K562 (cell line): Measurements from ENCODE around the gene SLCO3A1. TPM values are rescaled to one million over a fixed set of nuclear protein-coding genes. Genes with fewer than 3 reads are reported as not detected.

ENCODE experiments used
- ATAC-seq: fragments of 200-7000 bp; cut with Tn5 transposase; 3 replicates; pipeline ENCODE4 v1.9.1; 2020; ENCODE audit warnings: moderate library complexity
- BruUV-seq: library from RNA; stranded (reverse); fragments of 400-500 nt; replicated peaks from 2 replicates; lab custom pipeline; 2021; lab: Mats Ljungman, UMichigan
- CTCF ChIA-PET: fragments of 300-600 bp; formaldehyde crosslinking; extraction: SDS; loops from one replicate; lab custom pipeline; 2021; ENCODE audit warnings: low intra/inter-chr PET ratio; lab: Yijun Ruan, JAX
- POLR2A ChIA-PET: fragments of 300-600, 350-650 bp; sonication (Branson Sonifier 250); formaldehyde crosslinking; extraction: SDS; loops from one replicate; lab custom pipeline; 2021; ENCODE audit warnings: antibody characterized with exemption, inconsistent platforms; lab: Yijun Ruan, JAX
- DNase-seq, 4 experiments: peaks; one replicate each; pipeline versions ENCODE4 v3.0.0 to v3.0.0-alpha.2; 2011 to 2018; ENCODE audit warnings: low spot score in 3 of 4, mixed read lengths in 3 of 4; ENCODE audit errors: extremely low read depth in 1 of 4
- FAIRE-seq: peaks from 2 replicates; lab custom pipeline; 2011; peaks lifted over from hg19 to GRCh38; lab: Jason Lieb, UNC
- H2AFZ ChIP-seq: 2 replicates; pipeline ENCODE4 v1.6.0; 2011; ENCODE audit warnings: low read depth, low read length, control low read depth, inconsistent platforms
- H3K27ac ChIP-seq: fragments of 200-600 bp; 3 replicates; pipeline ENCODE4 v1.8.0; 2011; ENCODE audit warnings: low read depth, mild to moderate bottlenecking, control low read depth, inconsistent platforms, low read length, moderate library complexity, mixed read lengths; ENCODE audit errors: extremely low read depth
- H3K27me3 ChIP-seq, 2 experiments: fragments of 300-600 bp in 1 of 2; 2 replicates in 1 of 2; 3 replicates in 1 of 2; pipeline versions ENCODE4 v1.6.0 to v1.8.0; 2011; ENCODE audit warnings: inconsistent platforms in 2 of 2, low read length in 2 of 2, mild to moderate bottlenecking in 1 of 2, mixed read lengths in 1 of 2, moderate library complexity in 1 of 2; ENCODE audit not compliant: control insufficient read depth in 2 of 2, insufficient read depth in 2 of 2
- H3K36me3 ChIP-seq: fragments of 300-600 bp; 3 replicates; pipeline ENCODE4 v1.8.0; 2011; ENCODE audit warnings: mild to moderate bottlenecking, low read length, inconsistent platforms; ENCODE audit not compliant: control insufficient read depth, insufficient read depth
- H3K4me1 ChIP-seq, 2 experiments: fragments of 200-600 bp in 1 of 2; replicated peaks in 1 of 2; 2 replicates in 1 of 2; 3 replicates in 1 of 2; pipeline versions ENCODE4 v1.5.1 to v1.8.0; 2011; ENCODE audit warnings: inconsistent platforms in 2 of 2, low read length in 2 of 2, mild to moderate bottlenecking in 1 of 2, mixed read lengths in 1 of 2, moderate library complexity in 1 of 2; ENCODE audit not compliant: control insufficient read depth in 2 of 2, insufficient read depth in 2 of 2
- H3K4me2 ChIP-seq: 2 replicates; pipeline ENCODE4 v1.6.1; 2011; ENCODE audit warnings: low read length, control low read depth, inconsistent platforms, mixed read lengths; ENCODE audit not compliant: insufficient read depth
- H3K4me3 ChIP-seq: fragments of 200-600 bp; sonication (generic), shearing (Covaris generic); 2 replicates; pipeline ENCODE4 v1.5.1; 2016; ENCODE audit warnings: control low read depth, inconsistent platforms
- H3K79me2 ChIP-seq: fragments of 200-600 bp; 3 replicates; pipeline ENCODE4 v1.8.0; 2011; ENCODE audit warnings: low read length, inconsistent platforms; ENCODE audit not compliant: control insufficient read depth, insufficient read depth
- H3K9ac ChIP-seq, 2 experiments: 2 replicates each; pipeline versions ENCODE4 v1.6.0 to v1.6.1; 2011; ENCODE audit warnings: low read depth in 2 of 2, low read length in 2 of 2, control low read depth in 1 of 2, inconsistent platforms in 1 of 2, mild to moderate bottlenecking in 1 of 2, mixed read lengths in 1 of 2; ENCODE audit not compliant: insufficient read depth in 1 of 2
- H3K9me1 ChIP-seq: one replicate; pipeline ENCODE4 v1.6.0; 2011; ENCODE audit warnings: inconsistent platforms, mild to moderate bottlenecking, low read length, moderate library complexity; ENCODE audit not compliant: control insufficient read depth, insufficient read depth
- H3K9me3 ChIP-seq: replicated peaks from 2 replicates; pipeline ENCODE4 v1.5.1; 2011; ENCODE audit warnings: low read depth, low read length, inconsistent platforms; ENCODE audit not compliant: control insufficient read depth, insufficient read depth
- H4K20me1 ChIP-seq: replicated peaks from 2 replicates; pipeline ENCODE4 v1.6.1; 2011; ENCODE audit warnings: low read length, inconsistent platforms, mixed read lengths; ENCODE audit not compliant: control insufficient read depth, insufficient read depth
- ELK3 ChIP-seq: fragments of 450-650 bp; formaldehyde crosslinking; IDR thresholded peaks from 2 replicates; pipeline ENCODE4 v1.4.0; 2020; ENCODE audit warnings: mild to moderate bottlenecking
- ETS1 ChIP-seq: conservative IDR thresholded peaks from 2 replicates; pipeline ENCODE4 v1.6.1; 2011; ENCODE audit warnings: low read depth, mild to moderate bottlenecking, low read length; ENCODE audit not compliant: control insufficient read depth
- IRF2 ChIP-seq: sonication (generic); formaldehyde crosslinking; IDR thresholded peaks from 2 replicates; pipeline ENCODE4 v1.8.1; 2022; ENCODE audit warnings: mild to moderate bottlenecking, missing genetic modification reagents
- KHSRP ChIP-seq: fragments of 450-650 bp; IDR thresholded peaks from 2 replicates; pipeline ENCODE4 v1.6.1; 2017
- MAFG ChIP-seq: fragments of 450-650 bp; conservative IDR thresholded peaks from 2 replicates; pipeline ENCODE4 v1.6.1; 2016; ENCODE audit warnings: missing genetic modification characterization, missing compliant biosample characterization
- SMARCC2 ChIP-seq: fragments of 450-650 bp; IDR thresholded peaks from 2 replicates; pipeline ENCODE4 v1.6.1; 2017; ENCODE audit warnings: antibody characterized with exemption, moderate library complexity, mild to moderate bottlenecking, low read depth
- ZBTB17 ChIP-seq: fragments of 450-650 bp; formaldehyde crosslinking; IDR thresholded peaks from 2 replicates; pipeline ENCODE4 v1.4.0; 2020; ENCODE audit warnings: mild to moderate bottlenecking
- ZNF23 ChIP-seq: fragments of 250-450 bp; sonication (Bioruptor Pico); IDR thresholded peaks from 2 replicates; pipeline ENCODE4 v1.4.0; 2020; ENCODE audit warnings: mild to moderate bottlenecking
- WGBS: fragments of 100-300 bp; shearing (Covaris generic); methylation state at CpG from one replicate; pipeline ENCODE4 v1.1.6; 2016; ENCODE audit warnings: low coverage, mixed read lengths; ENCODE audit not compliant: insufficient coverage; ENCODE audit errors: missing lambda C conversion rate; 5-methylcytosine and 5-hydroxymethylcytosine counted together
- in situ Hi-C: fragments of 300-500 bp; cut with MboI; formaldehyde crosslinking; loops from 4 replicates; pipeline ENCODE4 v1.15.0; 2018; ENCODE audit warnings: inconsistent platforms, mixed read lengths
- intact Hi-C: fragments of 100-400 bp; cut with micrococcal nuclease; formaldehyde crosslinking; loops from 2 replicates; pipeline ENCODE4 v1.14.2; 2022
- polyA plus RNA-seq, 8 experiments: library from polyadenylated mRNA; depleted of rRNA in 4 of 8; stranded (reverse) in 5 of 8; unstranded in 3 of 8; fragments of >200 nt; fragmentation: Nextera tagmentation in 2 of 8; fragmentation: Illumina TruSeq in 1 of 8; extraction: Ambion mirVana in 2 of 8; extraction: Trizol in 1 of 8; gene quantifications; 2 replicates each; pipeline versions ENCODE4 v1.2.1 to v1.2.3, GENCODE V29; 2011 to 2014; ENCODE audit warnings: inconsistent platforms in 1 of 8, missing spikeins in 1 of 8
- total RNA-seq, 7 experiments: library from RNA; depleted of rRNA in 6 of 7; stranded (reverse); fragments of >200 nt in 6 of 7; fragmentation: Illumina TruSeq in 2 of 7; extraction: Trizol in 2 of 7; gene quantifications; 2 replicates each; pipeline versions ENCODE4 v1.2.1 to v1.2.3, GENCODE V29; 2011 to 2021; ENCODE audit warnings: low replicate concordance in 1 of 7
- TF ChIP-seq, protein P1 (sequence below): fragments of 250-450 bp; sonication (Bioruptor Pico); IDR thresholded peaks from 2 replicates; pipeline ENCODE4 v1.5.0; 2021; ENCODE audit warnings: mild to moderate bottlenecking, moderate library complexity
- TF ChIP-seq, protein P2 (sequence below): sonication (generic); formaldehyde crosslinking; IDR thresholded peaks from 2 replicates; pipeline ENCODE4 v1.8.0; 2022; ENCODE audit warnings: mild to moderate bottlenecking, missing genetic modification reagents, borderline replicate concordance

The SLCO3A1 gene
- total and polyA plus RNA-seq, 9 of the 15 experiments (the other 6 are each of a cell fraction or from before 2014, with no cell fraction given), result 0.01 to 0.84 (median 0.06) TPM; not detected in 3

- no peak overlapping the region for H3K4me2 ChIP-seq
- DNase-seq (no peak), FAIRE-seq (no peak), ATAC-seq (no peak)
- WGBS, result 0% methylated on average over 3 of the region's 3 CpGs
- H3K4me3 ChIP-seq, result no peak overlapping the region
- in situ Hi-C loops (no loop called here), intact Hi-C loops (no loop called here)
- ChIA-PET CTCF (no interaction called here), POLR2A (no interaction called here)
- no peaks in the 10 kb centered on the region for H3K36me3 ChIP-seq
- no peaks in the 10 kb centered on the region for H4K20me1 ChIP-seq
- H3K9ac ChIP-seq, result no peak overlapping the region
- no peaks in the 10 kb centered on the region for H3K4me1 ChIP-seq
- H3K79me2 ChIP-seq, result no peaks in the 10 kb centered on the region
- H2AFZ ChIP-seq, result no peak overlapping the region
- BruUV-seq, result no TSS peak
- H3K9me3 ChIP-seq, result no peaks in the 10 kb centered on the region
- H3K27me3 ChIP-seq, result peaks cover 0 to 4% of the 10 kb centered on the region in 2 experiments; a peak in 1 of 5 replicates
- no peaks in the 10 kb centered on the region for H3K9me1 ChIP-seq
- no peak overlapping the region for H3K27ac ChIP-seq
- TF ChIP-seq, protein P1, sequence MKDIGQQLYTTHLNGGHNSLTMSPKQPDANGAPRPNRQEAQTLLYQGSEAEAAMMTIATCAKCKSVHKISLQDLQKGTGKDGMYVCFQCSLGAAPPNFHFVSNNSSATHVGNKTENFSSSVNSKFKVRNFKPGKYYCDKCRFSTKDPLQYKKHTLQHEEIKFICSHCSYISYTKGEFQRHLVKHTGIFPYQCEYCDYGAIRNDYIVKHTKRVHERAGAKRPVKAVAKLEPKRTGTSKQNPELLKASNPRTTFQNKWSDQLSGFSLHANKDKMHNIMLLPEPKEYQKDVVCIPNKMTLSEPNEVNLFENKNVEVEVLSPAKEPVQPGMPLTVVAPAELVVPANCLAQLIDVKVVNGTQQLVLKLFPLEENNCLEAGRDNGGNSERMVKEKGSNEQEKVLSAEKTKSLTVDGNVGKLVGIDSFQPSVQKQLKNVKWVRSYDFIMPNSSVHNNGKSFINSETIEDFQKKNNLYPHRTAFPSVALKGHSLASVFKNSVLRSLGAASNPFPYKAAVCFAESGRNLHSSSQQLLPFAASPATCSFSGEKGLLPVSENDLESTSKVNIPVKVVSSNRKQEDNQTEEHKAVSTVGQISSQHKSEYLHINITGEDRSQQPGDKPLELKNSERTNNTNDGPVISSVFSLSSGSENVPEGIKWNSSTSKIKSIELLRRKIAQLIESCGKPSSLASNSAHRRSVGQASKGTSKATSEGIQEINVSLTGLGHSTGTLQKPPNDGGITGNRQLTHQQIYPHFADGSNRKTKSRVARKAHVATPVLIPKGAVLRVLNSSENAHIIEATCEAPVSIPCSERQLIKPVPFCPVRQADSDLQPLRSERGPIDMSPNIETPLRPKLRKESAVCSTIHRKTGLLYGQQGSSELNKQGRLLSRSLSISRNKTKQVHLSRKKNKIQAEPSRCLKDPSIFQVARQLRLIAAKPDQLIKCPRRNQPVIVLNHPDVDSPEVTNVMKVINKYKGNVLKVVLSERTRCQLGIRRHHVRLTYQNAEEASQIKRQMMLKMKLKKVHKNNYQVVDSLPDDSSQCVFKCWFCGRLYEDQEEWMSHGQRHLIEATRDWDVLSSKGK (CRISPR knock-in tag), result no peak
- TF ChIP-seq ETS1 (no peak), ZNF23 (no peak), ELK3 (no peak), IRF2 (CRISPR knock-in tag) (no peak), ZBTB17 (no peak), SMARCC2 (no peak), KHSRP (no peak), MAFG (tag) (no peak)
- TF ChIP-seq, protein P2, sequence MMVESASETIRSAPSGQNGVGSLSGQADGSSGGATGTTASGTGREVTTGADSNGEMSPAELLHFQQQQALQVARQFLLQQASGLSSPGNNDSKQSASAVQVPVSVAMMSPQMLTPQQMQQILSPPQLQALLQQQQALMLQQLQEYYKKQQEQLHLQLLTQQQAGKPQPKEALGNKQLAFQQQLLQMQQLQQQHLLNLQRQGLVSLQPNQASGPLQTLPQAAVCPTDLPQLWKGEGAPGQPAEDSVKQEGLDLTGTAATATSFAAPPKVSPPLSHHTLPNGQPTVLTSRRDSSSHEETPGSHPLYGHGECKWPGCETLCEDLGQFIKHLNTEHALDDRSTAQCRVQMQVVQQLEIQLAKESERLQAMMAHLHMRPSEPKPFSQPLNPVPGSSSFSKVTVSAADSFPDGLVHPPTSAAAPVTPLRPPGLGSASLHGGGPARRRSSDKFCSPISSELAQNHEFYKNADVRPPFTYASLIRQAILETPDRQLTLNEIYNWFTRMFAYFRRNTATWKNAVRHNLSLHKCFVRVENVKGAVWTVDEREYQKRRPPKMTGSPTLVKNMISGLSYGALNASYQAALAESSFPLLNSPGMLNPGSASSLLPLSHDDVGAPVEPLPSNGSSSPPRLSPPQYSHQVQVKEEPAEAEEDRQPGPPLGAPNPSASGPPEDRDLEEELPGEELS (CRISPR knock-in tag), result no peak
Observed at GRCh38 chr15:92043283-92043682, 189.8 kb downstream of the SLCO3A1 start.
